Adrenal gland (tissue), 12 donors: ENCODE results near the gene LRP8. TPM values are rescaled to one million over a fixed set of nuclear protein-coding genes. Genes with fewer than 3 reads are reported as not detected.
A peak's percentile ranks its signal among the peaks of the same experiment; 100 is the strongest.

Experiments used
- DNase-seq, 7 donors: peaks; one replicate each; pipeline ENCODE4 v3.0.0-alpha.2; 2019 to 2020
- H3K27ac ChIP-seq, 5 donors: fragments of 200-600 bp; sonication (generic) in 4 of 5; 1 replicate in 3 of 5; 2 replicates in 2 of 5; pipeline versions ENCODE4 v1.5.1 to v1.8.0; 2016 to 2020; ENCODE audit warnings: mild to moderate bottlenecking in 1 of 5
- H3K27me3 ChIP-seq: fragments of 200-600 bp; 2 replicates; pipeline ENCODE4 v1.8.0; 2021
- H3K36me3 ChIP-seq, 2 donors: fragments of 200-600 bp; replicated peaks in 1 of 2; 1 replicate in 1 of 2; 2 replicates in 1 of 2; pipeline versions ENCODE4 v1.5.1 to v1.8.0; 2018 to 2022
- H3K4me1 ChIP-seq, 2 donors: fragments of 200-600 bp; replicated peaks in 1 of 2; 1 replicate in 1 of 2; 2 replicates in 1 of 2; pipeline versions ENCODE4 v1.5.1 to v1.8.0; 2018 to 2021
- H3K4me3 ChIP-seq, 4 donors: fragments of 200-600 bp; sonication (generic) in 3 of 4; one replicate each; pipeline ENCODE4 v1.5.1; 2016 to 2018
- H3K9me3 ChIP-seq, 3 donors: fragments of 200-600 bp; sonication (generic) in 1 of 3; replicated peaks in 1 of 3; 1 replicate in 2 of 3; 2 replicates in 1 of 3; pipeline versions ENCODE4 v1.5.1 to v1.8.0; 2016 to 2021
- POLR2A ChIP-seq, 2 donors: fragments of 450-650 bp; IDR thresholded peaks; one replicate each; pipeline ENCODE4 v1.6.1; 2017; ENCODE audit warnings: antibody characterized with exemption in 2 of 2, mild to moderate bottlenecking in 2 of 2, moderate library complexity in 1 of 2
- WGBS, 4 donors: extraction: QIAGEN DNeasy Blood & Tissue Kit in 2 of 4; methylation state at CpG; one replicate each; pipeline versions ENCODE4 v1.1.5 to v1.1.7; 2013 to 2017; 5-methylcytosine and 5-hydroxymethylcytosine counted together
- intact Hi-C, 2 donors: fragments of 100-400 bp; cut with DNase I; formaldehyde crosslinking; loops; one replicate each; pipeline versions ENCODE4 v1.14.1 to v1.15.0; 2022 to 2023
- polyA plus RNA-seq, 3 donors: library from polyadenylated mRNA; stranded (reverse); fragments of 200-250 nt in 2 of 3; fragments of 350-450 nt in 1 of 3; fragmentation: Illumina TruSeq in 1 of 3; extraction: RNeasy Lipid Tissue Mini Kit (QIAGEN cat#74804) in 1 of 3; gene quantifications; one replicate each; pipeline ENCODE4 v1.2.3, GENCODE V29; 2013 to 2014
- total RNA-seq, 9 donors: library from RNA; depleted of rRNA in 4 of 9; stranded (reverse); fragments of >200 nt in 4 of 9; fragments of 120-200 nt in 1 of 9; fragmentation: NEBNext Ultra II Directional in 1 of 9; extraction: Animal tissue kit (Norgen Biotek cat#: 25700) in 1 of 9; gene quantifications; one replicate each; pipeline versions ENCODE4 v1.1.0 to v1.2.4, GENCODE V29; 2013 to 2023
- TF ChIP-seq, protein P1 (sequence below), 6 experiments: fragments of 450-650 bp in 4 of 6; fragments of 200-600 bp in 2 of 6; sonication (generic) in 1 of 6; IDR thresholded peaks; 1 replicate in 5 of 6; 2 replicates in 1 of 6; pipeline versions ENCODE4 v1.5.1 to v1.8.0; 2016 to 2021; ENCODE audit warnings: antibody characterized with exemption in 6 of 6, mild to moderate bottlenecking in 2 of 6, moderate library complexity in 1 of 6
- donor health status: healthy with polysubstance abuse.
- donor health status: Bipolar disorder and iron deficiency.
- donor health status: DM: yes; HTN: yes; CAD: no.
- donor health status: DM: no; HTN: no; CAD: no.
- donor health status: DM: no; HTN: no; CAD: no.
- donor health status: DM: yes; HTN: yes; CAD: no.

The LRP8 gene
- total and polyA plus RNA-seq, 12 donors: 0.64 to 7.6 (median 2.7) TPM

DNA sequence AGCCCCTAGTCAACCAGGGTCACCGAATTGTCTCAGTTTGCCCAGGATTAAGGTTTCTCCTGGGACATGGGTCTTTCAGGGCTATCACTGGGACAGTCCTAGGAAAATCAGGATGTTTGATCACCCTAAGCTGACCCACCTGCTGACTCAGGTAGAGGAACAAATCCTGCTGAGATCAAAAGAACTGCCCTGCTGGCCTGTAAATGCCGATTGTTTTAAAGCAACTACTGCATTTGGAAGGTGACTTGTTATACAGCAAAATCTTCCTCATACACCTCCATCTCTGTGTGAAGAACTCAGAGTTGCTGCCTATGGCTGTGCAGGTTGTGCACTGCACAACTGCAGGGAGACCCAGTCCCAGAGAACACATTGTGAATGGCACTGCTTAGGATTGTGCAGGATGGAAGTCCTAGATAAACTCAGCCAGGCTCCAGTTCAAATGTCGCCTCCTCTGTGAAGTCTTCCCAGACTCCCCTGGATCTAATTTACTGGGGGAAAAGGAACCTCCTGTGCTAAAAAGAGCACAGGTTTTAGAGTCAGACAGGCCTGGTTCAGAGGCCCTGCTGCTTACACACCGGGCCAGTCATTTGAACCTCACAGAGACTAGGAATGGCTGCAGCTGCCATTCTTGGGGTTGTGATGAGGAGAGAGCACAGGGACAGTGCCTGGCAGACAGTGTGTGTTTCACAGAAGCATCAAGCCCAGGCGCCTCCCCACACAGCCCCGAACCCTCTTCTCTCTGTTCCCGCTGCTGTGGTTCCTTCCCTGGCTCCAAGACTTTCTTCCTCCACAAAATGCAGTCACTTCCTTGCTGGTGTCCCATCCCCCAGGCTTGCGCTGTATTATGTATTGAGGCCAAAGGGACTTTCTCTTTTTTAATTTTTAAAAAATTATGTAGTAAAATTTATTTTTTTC is 23.2 kb upstream of the LRP8 start:
- Histone ChIP-seq H3K36me3 (no peaks in the 10 kb centered on the region), H3K4me3 (no peak overlapping the region), H3K27ac (no peak overlapping the region), H3K4me1 (no peaks in the 10 kb centered on the region), H3K27me3 (no peaks in the 10 kb centered on the region), H3K9me3 (peaks cover 0 to 1% (median 0%) of the 10 kb centered on the region in 3 donors)
- no peak for TF ChIP-seq POLR2A (IDR thresholded peaks at IDR 0.05)
- TF ChIP-seq, protein P1, sequence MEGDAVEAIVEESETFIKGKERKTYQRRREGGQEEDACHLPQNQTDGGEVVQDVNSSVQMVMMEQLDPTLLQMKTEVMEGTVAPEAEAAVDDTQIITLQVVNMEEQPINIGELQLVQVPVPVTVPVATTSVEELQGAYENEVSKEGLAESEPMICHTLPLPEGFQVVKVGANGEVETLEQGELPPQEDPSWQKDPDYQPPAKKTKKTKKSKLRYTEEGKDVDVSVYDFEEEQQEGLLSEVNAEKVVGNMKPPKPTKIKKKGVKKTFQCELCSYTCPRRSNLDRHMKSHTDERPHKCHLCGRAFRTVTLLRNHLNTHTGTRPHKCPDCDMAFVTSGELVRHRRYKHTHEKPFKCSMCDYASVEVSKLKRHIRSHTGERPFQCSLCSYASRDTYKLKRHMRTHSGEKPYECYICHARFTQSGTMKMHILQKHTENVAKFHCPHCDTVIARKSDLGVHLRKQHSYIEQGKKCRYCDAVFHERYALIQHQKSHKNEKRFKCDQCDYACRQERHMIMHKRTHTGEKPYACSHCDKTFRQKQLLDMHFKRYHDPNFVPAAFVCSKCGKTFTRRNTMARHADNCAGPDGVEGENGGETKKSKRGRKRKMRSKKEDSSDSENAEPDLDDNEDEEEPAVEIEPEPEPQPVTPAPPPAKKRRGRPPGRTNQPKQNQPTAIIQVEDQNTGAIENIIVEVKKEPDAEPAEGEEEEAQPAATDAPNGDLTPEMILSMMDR (IDR thresholded peaks at IDR 0.05): no peak
- peak in 4 of 7 donors; percentile 0 to 30 (median 5) for DNase-seq
- intact Hi-C loops: no loop called here
- WGBS, 4 donors: 87 to 89% (median 88%) methylated on average over 8 of the region's 8 CpGs

DNA sequence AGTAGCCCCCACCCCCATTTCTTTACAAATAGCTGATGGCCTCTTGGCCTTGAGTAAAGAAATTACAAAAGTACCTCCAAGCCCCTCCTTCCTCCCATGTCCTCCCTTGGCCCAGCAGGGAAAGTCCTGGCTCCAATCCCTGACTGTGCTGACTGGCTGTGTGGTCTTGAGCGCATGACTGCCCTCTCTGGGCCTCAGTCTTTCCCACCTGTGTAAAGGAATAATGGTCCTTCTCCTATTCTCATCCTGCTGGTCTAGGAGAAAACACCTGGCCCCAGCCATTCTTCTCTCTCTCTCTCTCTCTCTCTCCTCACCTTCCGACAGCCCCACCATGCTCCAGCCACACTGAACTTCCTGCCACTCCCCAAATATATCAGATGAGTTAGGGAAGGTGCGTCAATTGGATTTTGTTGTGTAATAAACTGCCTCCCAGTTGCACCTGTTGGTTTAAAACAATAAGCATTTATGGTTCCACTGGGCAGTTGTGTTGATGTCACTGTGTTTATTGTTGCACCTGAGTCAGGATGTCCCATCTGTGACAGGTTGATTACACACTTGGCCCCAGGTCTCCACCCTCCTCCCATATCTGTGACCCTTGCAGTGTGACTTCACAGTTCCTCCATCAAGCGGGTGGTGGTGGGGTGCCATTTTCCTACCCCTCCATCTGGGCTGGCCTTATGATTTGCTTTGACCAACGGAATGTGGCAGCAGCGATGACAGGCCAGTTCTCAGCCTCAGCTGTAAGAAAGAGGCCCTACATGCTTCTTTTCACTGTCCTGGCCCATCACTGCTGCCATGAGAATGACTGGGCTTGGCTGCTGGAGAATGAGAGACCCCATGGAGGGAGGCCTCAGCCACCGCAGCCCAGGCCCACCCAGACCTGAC is 22.3 kb upstream of the LRP8 start:
- Histone ChIP-seq H3K9me3 (no peaks in the 10 kb centered on the region), H3K4me3 (no peak overlapping the region), H3K4me1 (no peaks in the 10 kb centered on the region), H3K27ac (no peak overlapping the region), H3K27me3 (no peaks in the 10 kb centered on the region), H3K36me3 (no peaks in the 10 kb centered on the region)
- intact Hi-C loops: no loop called here
- TF ChIP-seq, protein P1 (IDR thresholded peaks at IDR 0.05): no peak
- TF ChIP-seq POLR2A (IDR thresholded peaks at IDR 0.05): no peak
- peak in 4 of 7 donors; percentile 4 to 9 (median 6) for DNase-seq
- 91 to 97% (median 94%) methylated on average over 7 of the region's 7 CpGs for WGBS, 4 donors

DNA sequence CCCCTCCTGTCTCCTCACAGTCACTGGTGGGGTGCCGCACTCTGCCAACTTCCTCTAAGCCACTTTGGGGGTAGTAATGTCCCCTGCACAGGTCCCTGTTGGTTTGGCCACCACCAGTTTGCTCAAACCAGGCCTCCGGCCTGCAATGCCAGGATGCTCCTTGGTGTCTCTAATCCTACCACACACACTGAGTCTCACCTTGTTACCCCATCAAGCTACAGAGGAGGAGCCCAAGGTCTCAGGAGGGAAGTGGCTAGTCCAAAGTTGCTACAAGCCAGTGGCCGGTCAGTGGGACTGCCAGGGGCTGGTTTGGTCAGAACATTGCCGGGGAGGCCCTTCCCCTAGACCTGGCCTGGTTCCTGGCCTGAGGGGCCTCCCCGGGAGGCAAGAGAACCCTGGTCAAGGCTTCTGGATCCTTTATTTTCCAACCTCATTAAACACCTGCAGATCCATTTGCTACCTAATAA is 21.5 kb upstream of the LRP8 start:
- H3K4me3 ChIP-seq: no peak overlapping the region
- no peaks in the 10 kb centered on the region for H3K9me3 ChIP-seq
- intact Hi-C loops: no loop called here
- no peaks in the 10 kb centered on the region for H3K4me1 ChIP-seq
- DNase-seq: peak in 2 of 7 donors; percentile 4 to 5
- no peaks in the 10 kb centered on the region for H3K27me3 ChIP-seq
- no peak overlapping the region for H3K27ac ChIP-seq
- WGBS, 4 donors: 67 to 100% (median 88%) methylated on average over 1 to 5 of the region's 5 CpGs
- no peak for TF ChIP-seq POLR2A (IDR thresholded peaks at IDR 0.05)
- TF ChIP-seq, protein P1 (IDR thresholded peaks at IDR 0.05): no peak
- H3K36me3 ChIP-seq: no peaks in the 10 kb centered on the region
